Left ventricle myocardium inferior (tissue), 1 donor: Measurements from ENCODE around the gene SKA2. TPM values are rescaled to one million over a fixed set of nuclear protein-coding genes. Genes with fewer than 3 reads are reported as not detected.
"Not testable (repeated sequence)": the region's sequence is repeated elsewhere in the genome, so short reads cannot be mapped to it uniquely, and the experiment has no call there.

Experiments
- DNase-seq: peaks from one replicate; pipeline ENCODE4 v3.0.0-alpha.2; 2020
- H3K27ac ChIP-seq: fragments of 200-600 bp; replicated peaks from 2 replicates; pipeline ENCODE4 v1.8.0; 2021
- H3K27me3 ChIP-seq: fragments of 200-600 bp; 2 replicates; pipeline ENCODE4 v1.8.0; 2021; ENCODE audit warnings: low read depth
- H3K36me3 ChIP-seq: fragments of 200-600 bp; 2 replicates; pipeline ENCODE4 v1.8.0; 2021
- H3K4me1 ChIP-seq: fragments of 200-600 bp; 2 replicates; pipeline ENCODE4 v1.8.0; 2021
- H3K4me3 ChIP-seq: fragments of 200-600 bp; 2 replicates; pipeline ENCODE4 v1.8.0; 2021; ENCODE audit warnings: mild to moderate bottlenecking, moderate library complexity
- H3K9me3 ChIP-seq: fragments of 200-600 bp; replicated peaks from 2 replicates; pipeline ENCODE4 v1.8.0; 2021
- CTCF ChIP-seq: fragments of 200-600 bp; IDR thresholded peaks from 2 replicates; pipeline ENCODE4 v1.8.0; 2021; ENCODE audit warnings: antibody characterized with exemption, mild to moderate bottlenecking, borderline replicate concordance
- intact Hi-C: fragments of 100-400 bp; cut with micrococcal nuclease; formaldehyde crosslinking; loops from one replicate; pipeline ENCODE4 v1.11.0; 2022
- total RNA-seq: library from RNA; stranded (reverse); fragmentation: NEBNext Ultra II Directional; extraction: Animal tissue kit (Norgen Biotek cat#: 25700); gene quantifications from one replicate; pipeline ENCODE4 v1.2.1, GENCODE V29; 2021
- donor health status: DM: no; HTN: yes; CAD: no; lungs with severe emphysema.

SKA2 gene
- total RNA-seq, 1 donor from 2014 or later, result 37.9 TPM

GRCh38 chr17:59101178-59101577, 53.8 kb downstream of the SKA2 start:
- no peak overlapping the region for H3K4me3 ChIP-seq
- intact Hi-C loops, result no loop called here
- no peak for DNase-seq
- no peak overlapping the region for H3K27ac ChIP-seq
- H3K4me1 ChIP-seq, result peaks cover 17% of the 10 kb centered on the region
- H3K27me3 ChIP-seq, result no peaks in the 10 kb centered on the region
- no peak for TF ChIP-seq CTCF
- peaks cover 6% of the 10 kb centered on the region for H3K9me3 ChIP-seq
- peaks cover 24% of the 10 kb centered on the region for H3K36me3 ChIP-seq

GRCh38 chr17:59097876-59098275, 57.1 kb downstream of the SKA2 start:
- peaks cover 6% of the 10 kb centered on the region for H3K9me3 ChIP-seq
- no peak for TF ChIP-seq CTCF
- no peak overlapping the region for H3K27ac ChIP-seq
- DNase-seq, result no peak
- intact Hi-C loops, result no loop called here
- peaks cover 19% of the 10 kb centered on the region for H3K36me3 ChIP-seq
- H3K4me3 ChIP-seq, result no peak overlapping the region
- no peaks in the 10 kb centered on the region for H3K27me3 ChIP-seq
- H3K4me1 ChIP-seq, result peaks cover 19% of the 10 kb centered on the region

GRCh38 chr17:59094861-59095530, 60.0 kb downstream of the SKA2 start:
- H3K36me3 ChIP-seq, result peaks cover 12% of the 10 kb centered on the region
- intact Hi-C loops, result no loop called here
- no peak for TF ChIP-seq CTCF

GRCh38 chr17:59093702-59094231, 61.2 kb downstream of the SKA2 start:
- Histone ChIP-seq H3K27ac (peak overlapping the region; percentile 70), H3K4me3 (peak overlapping the region; percentile 42), H3K9me3 (peaks cover 6% of the 10 kb centered on the region), H3K27me3 (no peaks in the 10 kb centered on the region), H3K4me1 (peaks cover 22% of the 10 kb centered on the region), H3K36me3 (peaks cover 13% of the 10 kb centered on the region)
- TF ChIP-seq CTCF, result no peak
- DNase-seq, result peak; percentile 41
- intact Hi-C loops, result no loop called here

More at GRCh38 chr17:59094861-59095530, 60.0 kb downstream of the SKA2 start:
- Histone ChIP-seq H3K27me3 (no peaks in the 10 kb centered on the region), H3K9me3 (peaks cover 6% of the 10 kb centered on the region), H3K4me1 (peaks cover 22% of the 10 kb centered on the region), H3K27ac (peak overlapping the region; percentile 70), H3K4me3 (no peak overlapping the region)
- no peak for DNase-seq

- H3K36me3 ChIP-seq, result peaks cover 17% of the 10 kb centered on the region
- H3K27ac ChIP-seq, result peak overlapping the region; percentile 70
- H3K9me3 ChIP-seq, result peaks cover 6% of the 10 kb centered on the region
- H3K4me3 ChIP-seq, result peak overlapping the region; percentile 42
- intact Hi-C loops, result no loop called here
- TF ChIP-seq CTCF, result no peak
- no peaks in the 10 kb centered on the region for H3K27me3 ChIP-seq
- H3K4me1 ChIP-seq, result peaks cover 22% of the 10 kb centered on the region
- no peak for DNase-seq
Observed at GRCh38 chr17:59093145-59093701, 61.8 kb downstream of the SKA2 start.

- DNase-seq, H3K27me3 ChIP-seq, H3K4me3 ChIP-seq, H3K27ac ChIP-seq, H3K9me3 ChIP-seq, intact Hi-C loops: not testable (repeated sequence)
- H3K4me1 ChIP-seq, result peaks cover 22% of the 10 kb centered on the region
- peaks cover 34% of the 10 kb centered on the region for H3K36me3 ChIP-seq
Observed at GRCh38 chr17:59090593-59090992, 64.4 kb downstream of the SKA2 start.
